DMS53 treated with DMSO at 0.1 percent for 48 hours (cell line): ENCODE results near the gene CNOT10.
"Not testable (repeated sequence)": the region's sequence is repeated elsewhere in the genome, so short reads cannot be mapped to it uniquely, and the experiment has no call there.

Experiments
- DNase-seq: peaks from one replicate; lab custom pipeline; 2025; ENCODE audit not compliant: unreplicated experiment; lab: John Stamatoyannopoulos, UW

CNOT10 gene

DNA sequence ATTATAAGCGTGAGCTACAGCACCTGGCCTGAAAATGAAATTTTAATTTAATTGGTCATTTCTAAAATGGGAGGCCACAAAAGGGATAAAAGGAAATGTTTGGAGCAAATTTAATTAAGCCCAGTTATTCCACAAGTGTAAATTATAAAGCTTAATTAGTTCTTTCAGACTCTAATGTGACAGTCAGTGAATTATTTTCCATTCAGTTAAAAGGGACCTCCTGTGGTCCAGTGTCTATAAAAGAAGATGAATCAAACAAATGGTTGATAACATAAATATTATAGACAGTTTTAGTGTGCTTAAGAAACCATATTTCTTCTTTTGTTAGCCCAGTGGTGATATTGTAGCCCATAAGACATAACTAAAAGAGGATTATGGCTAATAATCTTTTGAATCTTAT is 66.4 kb downstream of the CNOT10 start:
- DNase-seq: no peak

DNA sequence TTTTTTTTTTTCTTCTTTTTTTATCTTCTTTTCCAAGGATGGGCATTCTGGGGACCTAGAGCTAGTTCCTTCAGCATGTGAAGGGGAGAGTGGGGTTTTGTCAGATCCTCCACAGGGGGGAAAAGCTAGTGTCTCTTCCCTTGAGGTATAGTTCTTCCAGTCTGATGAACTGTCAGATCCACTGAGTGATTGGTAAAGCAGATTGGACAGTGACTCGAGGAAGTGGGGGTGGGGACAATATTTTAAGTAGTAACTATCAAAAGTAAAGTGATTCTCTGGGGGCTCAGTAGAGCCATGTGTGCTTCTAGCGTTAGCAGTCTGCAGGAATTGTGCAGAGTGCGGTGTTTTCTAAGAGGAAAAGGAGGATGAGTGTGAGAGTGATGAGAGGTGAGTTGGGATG is 70.8 kb downstream of the CNOT10 start:
- no peak for DNase-seq

GRCh38 chr3:32757618-32758374 is 72.8 kb downstream of the CNOT10 start:
- no peak for DNase-seq

GRCh38 chr3:32758375-32758753 is 73.4 kb downstream of the CNOT10 start:
- DNase-seq: no peak

- DNase-seq: no peak
These were observed 74.4 kb downstream of the CNOT10 start for GRCh38 chr3:32759342-32759741.

DNA sequence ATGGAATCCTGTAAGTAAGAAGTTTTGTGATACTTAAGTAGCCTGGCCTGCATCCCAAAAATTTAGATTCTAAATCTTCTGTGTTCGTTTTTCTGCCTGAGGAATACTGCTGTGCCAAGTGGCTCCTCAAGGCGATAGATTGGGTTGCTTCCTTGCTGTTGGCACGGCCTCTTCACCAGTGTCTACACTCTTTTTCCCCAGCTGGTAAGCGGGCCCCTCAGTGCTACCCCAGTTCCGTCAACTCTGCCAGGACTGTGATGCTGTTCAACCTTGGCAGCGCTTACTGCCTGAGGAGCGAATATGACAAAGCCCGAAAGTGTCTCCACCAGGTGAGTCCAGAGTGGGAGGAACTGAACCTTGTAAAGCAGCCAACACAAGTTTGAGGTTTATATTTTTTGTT is 79.5 kb downstream of the CNOT10 start:
- DNase-seq: no peak

- DNase-seq: no peak
These were observed 93.4 kb downstream of the CNOT10 start for GRCh38 chr3:32778389-32778788.

DNA sequence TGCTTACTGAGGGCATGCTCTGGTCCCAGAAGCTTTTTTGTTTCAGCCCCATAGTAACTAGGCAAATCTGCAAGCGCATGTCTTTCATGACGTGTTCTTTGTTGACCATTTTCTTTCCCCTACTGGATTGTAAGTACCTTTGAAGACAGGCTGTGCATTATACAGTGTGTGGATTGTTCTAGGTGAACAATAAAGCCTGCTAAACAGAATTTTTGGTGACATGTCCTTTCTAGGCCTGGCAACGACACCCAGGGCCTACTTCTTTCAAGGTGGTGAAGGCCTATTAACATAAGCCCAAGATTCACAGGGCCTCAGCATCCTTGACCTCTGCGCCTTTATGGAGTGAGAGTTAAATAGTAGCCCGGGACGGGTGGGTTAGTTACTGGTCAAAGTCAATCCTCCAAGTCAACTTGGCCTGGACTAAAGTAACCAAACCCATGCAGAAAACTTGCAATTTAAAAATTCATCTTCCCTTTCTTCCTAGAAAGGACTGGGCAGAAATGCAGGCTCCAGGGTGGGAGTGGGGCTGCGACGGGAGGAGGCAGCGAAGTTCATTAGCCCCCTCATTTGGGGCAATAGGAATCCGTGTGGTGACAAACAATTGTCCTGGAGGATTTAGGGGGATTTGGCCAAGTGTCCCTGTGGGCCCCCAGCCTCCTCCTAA is 95.2 kb downstream of the CNOT10 start:
- DNase-seq: no peak

- no peak for DNase-seq
These were observed 95.8 kb downstream of the CNOT10 start for GRCh38 chr3:32780735-32781210.

GRCh38 chr3:32781211-32781968 is 96.4 kb downstream of the CNOT10 start:
- DNase-seq: peak; percentile 17

GRCh38 chr3:32781969-32782270 is 96.9 kb downstream of the CNOT10 start:
- not testable (repeated sequence) for DNase-seq

DNA sequence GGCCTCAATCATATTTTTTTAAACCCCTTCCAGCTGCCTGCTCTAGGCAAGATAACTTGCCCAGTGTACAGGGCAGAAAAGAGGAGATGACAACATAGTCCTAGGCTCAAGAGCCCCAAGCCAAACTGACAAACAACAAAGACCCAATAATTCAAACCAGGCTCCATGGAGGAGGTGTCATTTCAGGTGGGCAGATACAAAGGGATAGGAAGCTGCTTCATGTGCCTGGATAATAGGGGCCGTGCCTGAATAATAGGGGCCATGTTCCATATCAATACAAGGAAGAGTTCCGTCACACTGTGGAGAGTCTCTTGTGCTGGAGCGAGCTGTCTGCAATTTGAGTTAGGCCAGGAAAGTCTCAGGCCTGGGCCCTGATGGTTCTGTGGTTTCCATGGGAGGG is 97.4 kb downstream of the CNOT10 start:
- DNase-seq: no peak

- DNase-seq: no peak
These were observed 106.8 kb downstream of the CNOT10 start for GRCh38 chr3:32791833-32792232.

DNA sequence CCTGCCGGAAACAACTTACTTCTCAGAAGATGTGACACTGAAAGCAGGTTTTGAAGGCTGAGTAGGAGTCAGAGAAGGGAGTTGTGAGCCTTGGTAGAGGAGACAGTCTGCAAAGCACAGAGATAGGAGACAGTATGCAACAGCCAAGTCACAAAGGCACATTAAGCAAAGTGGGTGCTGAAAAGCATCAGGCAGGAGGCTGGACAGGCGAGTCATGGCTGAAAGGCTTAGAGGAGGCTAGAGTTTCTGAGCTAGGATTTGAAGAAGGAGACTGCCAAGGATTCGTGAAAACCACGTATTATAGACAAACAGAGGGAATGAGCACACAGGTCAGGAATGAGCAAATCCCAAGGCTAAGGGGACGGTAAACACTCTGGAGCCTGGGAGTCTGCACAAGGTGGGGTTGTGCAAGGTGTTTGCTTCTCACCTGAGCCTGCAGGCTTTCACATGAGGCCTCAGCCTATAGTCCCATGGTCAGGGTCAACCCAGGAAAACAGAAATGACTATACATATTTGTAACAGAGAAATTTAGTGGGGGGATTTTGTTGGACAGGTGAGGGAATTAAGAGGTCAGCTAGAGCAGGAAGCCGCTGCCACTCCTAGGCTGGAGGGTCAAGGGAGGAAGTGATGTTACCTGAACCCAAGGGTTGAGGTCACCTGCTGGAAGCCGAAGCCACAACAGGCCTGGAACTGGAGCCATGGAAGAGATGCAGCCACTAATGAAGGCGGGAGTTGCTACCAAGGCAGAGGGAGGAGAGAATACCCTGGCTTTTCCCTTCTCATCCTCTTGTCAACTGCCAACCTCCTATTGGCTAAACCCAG is 109.7 kb downstream of the CNOT10 start:
- no peak for DNase-seq

DNA sequence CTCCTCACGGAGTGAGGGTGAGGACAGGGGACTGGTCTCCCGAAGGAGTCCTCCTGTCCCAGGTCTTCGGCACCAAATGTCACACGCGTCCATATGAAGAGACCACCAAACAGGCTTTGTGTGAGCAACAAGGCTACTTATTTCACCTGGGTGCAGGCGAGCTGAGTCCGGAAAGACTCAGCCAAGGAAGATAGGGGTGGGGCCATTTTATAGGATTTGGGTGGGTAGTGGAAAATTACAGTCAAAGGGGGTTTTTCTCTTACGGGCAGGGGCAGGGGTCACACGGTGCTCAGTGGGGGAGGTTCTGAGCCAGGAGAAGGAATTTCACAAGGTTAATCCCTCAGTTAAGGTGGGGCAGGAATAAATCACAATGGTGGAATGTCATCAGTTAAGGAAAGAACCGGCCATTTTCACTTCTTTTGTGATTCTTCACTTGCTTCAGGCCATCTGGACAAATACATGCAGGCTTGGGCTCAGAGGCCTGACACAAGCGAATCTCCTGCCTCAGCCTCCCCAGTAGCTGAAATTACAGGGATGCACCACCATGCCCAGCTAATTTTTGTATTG is 111.5 kb downstream of the CNOT10 start:
- DNase-seq: not testable (repeated sequence)

GRCh38 chr3:32797776-32798175 is 112.8 kb downstream of the CNOT10 start:
- no peak for DNase-seq

DNA sequence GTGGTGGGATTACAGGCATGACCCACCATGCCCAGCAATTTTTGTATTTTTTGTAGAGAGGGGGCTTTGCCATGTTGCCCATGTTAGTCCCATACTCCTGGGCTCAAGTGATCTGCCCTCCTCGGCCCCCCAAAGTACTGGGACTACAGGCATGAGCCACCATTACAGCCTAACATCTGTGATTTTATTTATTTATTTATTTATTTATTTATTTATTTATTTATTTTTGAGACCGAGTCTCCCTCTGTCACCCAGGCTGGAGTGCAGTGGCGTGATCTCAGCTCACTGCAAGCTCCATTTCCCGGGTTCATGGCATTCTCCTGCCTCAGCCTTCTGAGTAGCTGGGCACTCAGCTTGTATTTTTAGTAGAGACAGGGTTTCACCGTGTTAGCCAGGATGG is 116.5 kb downstream of the CNOT10 start:
- DNase-seq: not testable (repeated sequence)

GRCh38 chr3:32813180-32813579 is 128.2 kb downstream of the CNOT10 start:
- DNase-seq: no peak

DNA sequence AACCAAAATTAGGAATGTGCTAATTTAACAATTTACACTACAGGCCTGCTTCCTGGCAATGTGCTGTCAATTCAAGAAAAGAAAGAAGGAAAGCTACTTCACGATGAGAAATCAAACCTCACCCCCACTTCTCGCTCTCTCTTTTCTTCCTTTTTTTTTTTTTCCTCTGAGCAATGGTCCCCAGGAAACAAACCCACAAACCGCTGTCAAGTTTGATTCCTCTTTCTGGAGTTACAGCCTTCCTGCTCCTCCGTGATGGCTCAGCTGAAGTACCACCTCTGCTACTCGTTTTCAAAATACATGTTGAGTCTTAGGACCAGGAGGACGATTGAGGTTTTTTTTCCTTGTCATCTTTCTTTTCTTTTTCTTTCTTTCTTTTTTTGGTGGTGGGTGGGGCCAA is 129.4 kb downstream of the CNOT10 start:
- no peak for DNase-seq

DNA sequence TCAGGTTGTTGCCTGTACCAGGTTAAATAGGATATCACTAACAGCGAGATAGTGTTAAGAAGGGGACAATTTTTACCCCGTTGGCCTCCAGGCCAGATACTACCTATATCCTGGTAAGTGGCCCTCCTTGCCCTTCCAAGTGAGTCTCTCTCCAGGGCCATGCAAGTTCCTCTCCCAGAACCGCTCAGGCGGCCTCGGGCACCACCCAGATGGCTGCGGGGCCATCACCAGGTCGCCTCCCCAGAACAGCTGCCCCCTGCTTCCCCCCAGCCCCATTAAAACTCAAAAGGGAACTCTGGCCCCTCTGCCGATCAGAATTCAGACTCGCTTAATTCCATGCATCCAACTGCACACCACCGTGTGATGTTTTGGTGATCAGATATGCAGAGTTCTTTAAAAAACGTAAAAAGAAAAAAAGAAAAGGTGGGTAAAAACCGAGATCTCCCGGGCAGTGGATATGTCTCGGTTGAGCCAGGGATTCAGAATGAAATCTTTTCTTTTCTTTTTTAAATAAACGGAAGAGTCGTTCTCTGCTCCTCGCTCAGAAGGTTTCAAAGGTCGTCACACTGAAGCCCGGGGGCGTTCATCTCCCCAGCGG is 131.0 kb downstream of the CNOT10 start:
- DNase-seq: no peak
